Vagina (tissue), 2 donors: ENCODE data around the gene MEI1. TPM values are rescaled to one million over a fixed set of nuclear protein-coding genes. Genes with fewer than 3 reads are reported as not detected.
A peak's percentile ranks its signal among the peaks of the same experiment; 100 is the strongest.
"Not testable (repeated sequence)": the region's sequence is repeated elsewhere in the genome, so short reads cannot be mapped to it uniquely, and the experiment has no call there.

ENCODE experiments used
- DNase-seq, 2 donors: peaks; one replicate each; pipeline ENCODE4 v3.0.0-alpha.2; 2017; ENCODE audit errors: extremely low spot score in 2 of 2
- H3K27ac ChIP-seq: fragments of 200-600 bp; sonication (generic); one replicate; pipeline ENCODE4 v1.5.1; 2019
- H3K27me3 ChIP-seq: fragments of 200-600 bp; sonication (generic); one replicate; pipeline ENCODE4 v1.5.1; 2019
- H3K36me3 ChIP-seq, 2 donors: fragments of 200-600 bp; sonication (generic); one replicate each; pipeline ENCODE4 v1.5.1; 2017 to 2019
- H3K4me1 ChIP-seq: fragments of 200-600 bp; sonication (generic); one replicate; pipeline ENCODE4 v1.5.1; 2019
- H3K4me3 ChIP-seq, 2 donors: fragments of 200-600 bp; sonication (generic); 1 replicate in 1 of 2; 2 replicates in 1 of 2; pipeline ENCODE4 v1.5.1; 2016 to 2019
- H3K9me3 ChIP-seq: fragments of 200-600 bp; sonication (generic); one replicate; pipeline ENCODE4 v1.5.1; 2019
- CTCF ChIP-seq, 3 experiments: fragments of 450-650 bp in 2 of 3; fragments of 200-600 bp in 1 of 3; sonication (generic) in 1 of 3; IDR thresholded peaks; one replicate each; pipeline ENCODE4 v1.5.1; 2017 to 2019; ENCODE audit warnings: antibody characterized with exemption in 3 of 3, mild to moderate bottlenecking in 2 of 3, moderate library complexity in 2 of 3
- POLR2A ChIP-seq, 2 donors: fragments of 450-650 bp; IDR thresholded peaks; one replicate each; pipeline ENCODE4 v1.6.1; 2017; ENCODE audit warnings: antibody characterized with exemption in 2 of 2, mild to moderate bottlenecking in 2 of 2, moderate library complexity in 2 of 2
- POLR2AphosphoS5 ChIP-seq, 2 donors: sonication (generic); formaldehyde crosslinking; IDR thresholded peaks; one replicate each; pipeline ENCODE4 v1.9.0; 2017; ENCODE audit warnings: antibody characterized with exemption in 2 of 2, mild to moderate bottlenecking in 2 of 2, low read depth in 1 of 2; ENCODE audit not compliant: insufficient read depth in 1 of 2
- intact Hi-C: fragments of 100-400 bp; cut with DNase I; formaldehyde crosslinking; loops from one replicate; pipeline ENCODE4 v1.15.1; 2023
- total RNA-seq: library from RNA; depleted of rRNA; stranded (reverse); fragments of >200 nt; gene quantifications from one replicate; pipeline ENCODE4 v1.2.3, GENCODE V29; 2016

The MEI1 gene
- total RNA-seq, 1 donor from 2014 or later, result 6.4 TPM

DNA sequence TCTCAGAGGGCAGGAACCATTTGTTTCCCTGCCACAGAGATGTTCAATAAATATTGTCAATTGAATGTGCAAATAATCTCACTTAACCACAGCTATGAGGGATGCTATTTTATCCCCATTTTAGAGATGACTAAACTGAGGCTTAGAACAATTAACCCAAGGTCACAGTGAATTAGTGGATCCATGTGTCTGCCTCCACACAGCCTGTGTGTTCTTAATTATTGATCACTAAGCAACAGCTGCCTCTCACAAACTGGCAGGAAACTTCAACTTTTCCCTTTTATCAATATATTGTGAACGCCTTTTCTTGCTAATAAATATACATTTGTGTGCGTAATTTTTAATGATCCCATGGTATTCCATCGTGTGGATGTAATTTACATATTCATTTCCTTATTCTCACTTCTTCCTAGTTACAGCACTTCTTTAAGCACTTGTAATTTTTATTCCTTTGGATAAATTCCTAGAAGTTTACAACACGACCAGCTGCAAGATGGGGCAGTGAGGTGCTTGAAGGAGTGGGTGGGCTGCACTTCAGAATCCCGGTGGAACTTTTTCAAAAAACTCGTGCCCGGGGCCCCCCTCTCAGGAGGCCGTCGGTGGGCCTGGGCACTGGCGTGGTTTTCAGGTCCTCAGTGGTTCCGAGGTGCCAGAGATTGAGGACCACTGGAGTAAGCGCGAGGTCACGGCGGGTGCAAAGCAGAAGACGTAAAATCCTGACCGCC lies 132.7 kb downstream of the MEI1 start:
- Histone ChIP-seq H3K27ac (peak overlapping the region; percentile 99), H3K36me3 (no peaks in the 10 kb centered on the region), H3K9me3 (no peaks in the 10 kb centered on the region), H3K4me3 (peak overlapping the region; percentile 70 to 87), H3K27me3 (no peaks in the 10 kb centered on the region), H3K4me1 (peaks cover 25% of the 10 kb centered on the region)
- no peak for DNase-seq
- no peak for TF ChIP-seq CTCF (IDR thresholded peaks at IDR 0.05)
- no peak for TF ChIP-seq POLR2A (IDR thresholded peaks at IDR 0.05)
- no peak for TF ChIP-seq POLR2AphosphoS5 (IDR thresholded peaks at IDR 0.05; ENCODE audit: insufficient read depth in 1 of 2, low read depth in 1 of 2)
- intact Hi-C loops, result no loop called here

DNA sequence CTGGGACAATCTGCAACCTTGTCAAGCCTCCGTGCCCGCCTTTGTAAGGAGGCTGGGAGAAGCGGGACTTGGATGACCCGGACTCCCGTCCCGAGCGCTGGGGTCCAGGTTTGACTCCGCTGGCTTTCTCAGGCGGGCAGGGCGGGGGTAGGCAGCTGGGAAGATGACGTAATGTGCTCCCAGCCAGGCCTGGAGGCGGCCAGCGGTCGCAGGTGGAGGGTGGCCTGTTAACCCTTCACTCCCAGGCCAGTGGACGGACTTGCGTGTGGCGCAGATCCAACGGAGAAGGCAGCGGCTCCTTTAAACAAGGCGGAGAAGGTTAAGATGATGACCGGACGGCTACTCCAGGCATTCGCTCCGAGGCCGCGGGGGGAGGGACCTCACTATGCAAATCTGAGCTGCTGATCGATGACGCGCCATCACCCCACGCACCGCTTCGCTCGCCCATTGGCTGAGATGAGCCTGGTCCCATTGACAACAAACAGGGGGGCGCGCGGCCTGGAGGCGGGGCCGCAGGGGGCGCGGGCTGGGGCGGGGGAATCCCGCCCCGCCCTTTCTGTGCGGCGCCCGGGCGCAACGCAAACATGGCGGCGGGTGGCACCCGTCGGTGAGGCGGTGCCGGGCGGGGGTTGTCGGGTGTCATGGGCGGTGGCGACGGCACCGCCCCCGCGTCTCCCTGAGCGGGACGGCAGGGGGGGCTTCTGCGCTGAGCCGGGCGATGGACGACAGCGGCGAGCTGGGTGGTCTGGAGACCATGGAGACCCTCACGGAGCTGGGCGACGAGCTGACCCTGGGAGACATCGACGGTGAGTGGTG lies 133.5 kb downstream of the MEI1 start, which contains the start of gene SREBF2:
Gene SREBF2, plus strand, starts transcription at position 553 of the 816 bp plus-strand sequence. Its CDS starts 166 bp downstream, at position 719.
- H3K27me3 ChIP-seq, result no peaks in the 10 kb centered on the region
- no peaks in the 10 kb centered on the region for H3K9me3 ChIP-seq
- H3K4me3 ChIP-seq, result peak within 1 kb of the TSS; percentile 70 to 87
- DNase-seq, result peak; percentile 98 to 99
- no peak for TF ChIP-seq CTCF (IDR thresholded peaks at IDR 0.05)
- TF ChIP-seq POLR2AphosphoS5 (IDR thresholded peaks at IDR 0.05; ENCODE audit: insufficient read depth in 1 of 2, low read depth in 1 of 2), result peak; percentile 89 to 97
- peak; percentile 9 to 78 for TF ChIP-seq POLR2A (IDR thresholded peaks at IDR 0.05)
- intact Hi-C loops, result no loop called here
- H3K36me3 ChIP-seq, result no peaks in the 10 kb centered on the region
- H3K27ac ChIP-seq, result peak within 1 kb of the TSS; percentile 99
- peaks cover 24% of the 10 kb centered on the region for H3K4me1 ChIP-seq

DNA sequence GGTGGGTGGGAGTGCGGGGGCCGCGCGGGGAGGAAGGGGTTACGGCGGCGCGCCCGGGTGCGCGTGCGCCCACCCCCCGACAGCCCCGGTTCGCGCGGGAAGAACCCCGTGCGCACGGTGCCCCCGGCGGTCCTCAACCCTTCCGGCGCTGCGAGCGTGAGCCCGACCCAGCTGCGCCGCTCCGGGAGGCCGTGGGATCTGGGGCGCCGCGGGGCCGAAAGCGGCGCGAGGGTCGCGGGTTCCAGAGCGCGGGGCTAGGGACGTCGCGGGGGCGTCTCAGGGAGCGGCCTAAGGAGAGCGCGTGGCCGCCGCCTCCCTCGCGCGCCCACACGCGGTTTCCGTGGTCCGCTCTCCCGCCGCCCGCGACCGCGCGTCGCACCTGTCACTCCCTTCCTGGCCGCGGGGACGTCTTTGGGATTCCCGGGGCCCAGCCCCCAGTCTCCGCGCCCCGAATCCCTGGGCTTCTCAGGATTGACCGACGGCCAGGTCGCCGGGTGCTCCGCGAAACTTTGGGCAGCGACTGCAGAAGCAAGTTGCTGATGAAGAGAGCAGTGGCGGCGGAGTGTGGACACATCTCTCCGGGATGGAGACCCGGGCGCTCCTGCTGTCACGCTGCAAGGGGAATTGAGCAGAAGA lies 134.2 kb downstream of the MEI1 start:
- H3K9me3 ChIP-seq, result no peaks in the 10 kb centered on the region
- intact Hi-C loops, result no loop called here
- no peak for DNase-seq
- TF ChIP-seq POLR2A (IDR thresholded peaks at IDR 0.05) (no peak), POLR2AphosphoS5 (IDR thresholded peaks at IDR 0.05; ENCODE audit: insufficient read depth in 1 of 2, low read depth in 1 of 2) (no peak), CTCF (IDR thresholded peaks at IDR 0.05) (no peak)
- H3K27ac ChIP-seq, result peak overlapping the region; percentile 99
- H3K27me3 ChIP-seq, result no peaks in the 10 kb centered on the region
- H3K36me3 ChIP-seq, result no peaks in the 10 kb centered on the region
- H3K4me3 ChIP-seq, result peak overlapping the region; percentile 70 to 87
- H3K4me1 ChIP-seq, result peaks cover 31% of the 10 kb centered on the region

GRCh38 chr22:41834005-41834944 lies 135.0 kb downstream of the MEI1 start:
- H3K9me3 ChIP-seq, result no peaks in the 10 kb centered on the region
- DNase-seq, result no peak
- peak overlapping the region; percentile 99 for H3K27ac ChIP-seq
- peaks cover 39% of the 10 kb centered on the region for H3K4me1 ChIP-seq
- TF ChIP-seq POLR2AphosphoS5 (IDR thresholded peaks at IDR 0.05; ENCODE audit: insufficient read depth in 1 of 2, low read depth in 1 of 2) (no peak), POLR2A (IDR thresholded peaks at IDR 0.05) (no peak), CTCF (IDR thresholded peaks at IDR 0.05) (no peak)
- no peaks in the 10 kb centered on the region for H3K27me3 ChIP-seq
- H3K4me3 ChIP-seq, result peak overlapping the region; percentile 70 to 87
- no peaks in the 10 kb centered on the region for H3K36me3 ChIP-seq
- intact Hi-C loops, result no loop called here

DNA sequence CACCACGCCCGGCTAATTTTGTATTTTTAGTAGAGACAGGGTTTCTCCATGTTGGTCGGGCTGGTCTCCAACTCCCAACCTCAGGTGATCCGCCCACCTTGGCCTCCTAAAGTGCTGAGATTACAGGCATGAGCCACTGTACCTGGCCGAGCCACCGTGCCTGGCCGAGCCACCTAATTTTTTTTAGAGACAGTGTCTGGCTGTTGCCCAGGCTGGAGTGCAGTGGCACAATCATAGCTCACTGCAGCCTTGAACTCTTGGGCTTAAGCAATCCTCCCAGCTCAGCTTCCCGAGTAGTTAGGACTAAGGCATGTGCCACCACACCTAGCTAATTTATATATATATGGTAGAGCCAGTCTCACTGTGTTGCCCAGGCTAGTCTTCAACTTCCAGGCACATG lies 136.2 kb downstream of the MEI1 start:
- H3K9me3 ChIP-seq, H3K4me3 ChIP-seq, H3K36me3 ChIP-seq, DNase-seq, H3K27me3 ChIP-seq, intact Hi-C loops: not testable (repeated sequence)
- H3K4me1 ChIP-seq, result peaks cover 51% of the 10 kb centered on the region
- H3K27ac ChIP-seq, result peak overlapping the region; percentile 54
